OCI-LY3 (cell line): ENCODE data around the gene MACROD2.

ENCODE experiments used
- EZH2phosphoT487 ChIP-seq: fragments of 200-600 bp; shearing (Covaris generic); IDR thresholded peaks from 2 replicates; pipeline ENCODE4 v1.6.1; 2018; ENCODE audit warnings: antibody characterized with exemption, mixed run types, low read depth
- TF ChIP-seq, protein P1 (sequence below): fragments of 200-600, 300-600 bp; sonication (generic); IDR thresholded peaks from 2 replicates; pipeline ENCODE4 v1.5.1; 2014; ENCODE audit warnings: antibody characterized with exemption, low read length, low read depth

DNA sequence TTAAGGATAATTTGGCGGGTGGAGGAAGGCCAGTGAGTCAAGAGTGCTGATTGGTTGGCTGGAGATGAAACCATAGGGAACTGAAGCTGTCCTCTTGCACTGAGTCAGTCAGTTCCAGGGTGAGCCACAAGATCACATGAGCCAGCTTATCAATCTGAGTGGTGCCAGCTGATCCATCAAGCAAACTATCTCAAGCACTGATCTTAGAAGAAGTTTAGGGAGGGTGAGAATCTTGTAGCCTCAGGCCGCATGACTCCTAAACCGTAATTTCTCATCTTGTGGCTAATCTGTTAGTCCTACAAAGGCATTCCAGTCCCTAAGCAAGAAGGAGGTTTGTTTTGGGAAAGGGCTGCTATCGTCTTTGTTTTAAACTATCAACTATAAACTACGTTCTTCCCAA lies 1623.6 kb downstream of the MACROD2 start:
- TF ChIP-seq, protein P1, sequence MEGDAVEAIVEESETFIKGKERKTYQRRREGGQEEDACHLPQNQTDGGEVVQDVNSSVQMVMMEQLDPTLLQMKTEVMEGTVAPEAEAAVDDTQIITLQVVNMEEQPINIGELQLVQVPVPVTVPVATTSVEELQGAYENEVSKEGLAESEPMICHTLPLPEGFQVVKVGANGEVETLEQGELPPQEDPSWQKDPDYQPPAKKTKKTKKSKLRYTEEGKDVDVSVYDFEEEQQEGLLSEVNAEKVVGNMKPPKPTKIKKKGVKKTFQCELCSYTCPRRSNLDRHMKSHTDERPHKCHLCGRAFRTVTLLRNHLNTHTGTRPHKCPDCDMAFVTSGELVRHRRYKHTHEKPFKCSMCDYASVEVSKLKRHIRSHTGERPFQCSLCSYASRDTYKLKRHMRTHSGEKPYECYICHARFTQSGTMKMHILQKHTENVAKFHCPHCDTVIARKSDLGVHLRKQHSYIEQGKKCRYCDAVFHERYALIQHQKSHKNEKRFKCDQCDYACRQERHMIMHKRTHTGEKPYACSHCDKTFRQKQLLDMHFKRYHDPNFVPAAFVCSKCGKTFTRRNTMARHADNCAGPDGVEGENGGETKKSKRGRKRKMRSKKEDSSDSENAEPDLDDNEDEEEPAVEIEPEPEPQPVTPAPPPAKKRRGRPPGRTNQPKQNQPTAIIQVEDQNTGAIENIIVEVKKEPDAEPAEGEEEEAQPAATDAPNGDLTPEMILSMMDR: no peak
- no peak for TF ChIP-seq EZH2phosphoT487
